ENCODE measurements around the gene GCN1.

GCN1 gene

DNA sequence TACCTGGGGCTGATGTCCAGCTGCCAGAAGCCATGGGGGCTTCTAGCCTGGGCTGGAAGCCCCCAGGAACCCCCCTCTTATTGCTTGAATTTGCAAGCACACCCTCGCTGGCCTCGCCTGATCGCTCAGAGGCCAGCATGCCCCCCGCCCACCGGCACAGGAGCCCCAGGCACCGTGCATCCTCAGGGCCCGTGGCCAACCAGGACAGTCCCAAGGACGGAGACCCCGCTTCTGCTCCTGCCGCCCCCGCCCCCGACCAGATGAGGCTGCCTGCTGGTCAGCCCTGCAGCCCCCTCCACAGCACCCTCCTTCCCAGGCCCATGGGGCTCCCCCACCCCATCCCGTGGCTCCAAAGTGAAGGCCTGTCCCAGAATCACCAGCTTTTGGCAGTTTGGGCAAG, 99.2 kb downstream of the GCN1 start:
- TF ChIP-seq CTCF (IDR thresholded peaks at IDR 0.05), result no peak
- no peaks in the 10 kb centered on the region for H3K79me2 ChIP-seq
- no peaks in the 10 kb centered on the region for H3K9me3 ChIP-seq (ENCODE audit: control insufficient read depth, low read length)
- H3K4me3 ChIP-seq (ENCODE audit: low read depth, low read length), result no peak overlapping the region
- H2AFZ ChIP-seq, result no peak overlapping the region
- H3K4me2 ChIP-seq (ENCODE audit: low read length), result no peak overlapping the region
- no peak overlapping the region for H3K9ac ChIP-seq
- no peaks in the 10 kb centered on the region for H3K4me1 ChIP-seq
- H3K27me3 ChIP-seq (ENCODE audit: control insufficient read depth, insufficient read depth, low read length), result no peaks in the 10 kb centered on the region
- no peaks in the 10 kb centered on the region for H3K36me3 ChIP-seq (ENCODE audit: control insufficient read depth, insufficient read depth, low read length)
- no peak overlapping the region for H3K27ac ChIP-seq

DNA sequence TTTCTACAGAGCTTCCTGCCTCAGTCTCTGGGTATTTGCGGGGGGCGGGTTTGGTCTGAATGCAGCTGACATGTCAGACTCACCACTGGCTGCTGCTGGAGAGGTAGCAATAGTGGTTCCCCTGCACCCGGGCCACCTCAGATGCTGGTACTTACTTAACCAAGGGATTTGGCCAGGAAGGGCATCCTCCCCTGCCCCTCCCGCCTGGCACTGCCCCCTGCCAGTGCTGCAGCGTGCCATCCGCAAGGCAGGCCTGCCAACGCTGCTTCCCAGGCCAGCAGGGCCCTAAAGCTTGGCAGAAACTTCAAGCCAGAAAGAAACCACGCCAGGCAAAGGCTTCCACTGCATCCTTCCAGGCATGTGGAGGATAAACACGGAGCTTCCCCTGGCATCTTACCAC, 100.0 kb downstream of the GCN1 start:
- Histone ChIP-seq H2AFZ (no peak overlapping the region), H3K4me3 (ENCODE audit: low read depth, low read length) (no peak overlapping the region), H3K4me2 (ENCODE audit: low read length) (no peak overlapping the region), H3K27me3 (ENCODE audit: control insufficient read depth, insufficient read depth, low read length) (no peaks in the 10 kb centered on the region), H3K27ac (no peak overlapping the region), H3K9ac (no peak overlapping the region), H3K4me1 (no peaks in the 10 kb centered on the region), H3K36me3 (ENCODE audit: control insufficient read depth, insufficient read depth, low read length) (no peaks in the 10 kb centered on the region), H3K9me3 (ENCODE audit: control insufficient read depth, low read length) (no peaks in the 10 kb centered on the region), H3K79me2 (no peaks in the 10 kb centered on the region)
- no peak for TF ChIP-seq CTCF (IDR thresholded peaks at IDR 0.05)

- Histone ChIP-seq H3K27me3 (ENCODE audit: control insufficient read depth, insufficient read depth, low read length) (no peaks in the 10 kb centered on the region), H3K36me3 (ENCODE audit: control insufficient read depth, insufficient read depth, low read length) (no peaks in the 10 kb centered on the region), H3K9me3 (ENCODE audit: control insufficient read depth, low read length) (no peaks in the 10 kb centered on the region), H2AFZ (no peak overlapping the region), H3K4me1 (no peaks in the 10 kb centered on the region), H3K27ac (no peak overlapping the region), H3K4me2 (ENCODE audit: low read length) (no peak overlapping the region), H3K4me3 (ENCODE audit: low read depth, low read length) (no peak overlapping the region), H3K9ac (no peak overlapping the region), H3K79me2 (no peaks in the 10 kb centered on the region)
- TF ChIP-seq CTCF (IDR thresholded peaks at IDR 0.05), result no peak
Measured at GRCh38 chr12:120093592-120094355, 100.7 kb downstream of the GCN1 start.

DNA sequence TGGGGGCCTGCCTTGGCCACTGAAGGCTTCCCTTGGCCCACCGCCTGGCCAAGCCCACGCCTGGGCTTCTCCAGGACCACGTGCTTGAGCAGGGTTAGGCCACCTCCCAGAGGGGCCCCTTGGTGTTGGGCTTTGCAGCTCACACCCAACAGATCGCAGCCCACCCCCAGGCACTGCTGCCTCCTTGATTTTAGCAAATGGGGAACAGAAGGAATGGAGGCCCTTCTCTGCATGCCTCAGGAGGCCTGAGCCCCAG, 101.3 kb downstream of the GCN1 start:
- Histone ChIP-seq H3K27ac (no peak overlapping the region), H3K4me3 (ENCODE audit: low read depth, low read length) (no peak overlapping the region), H3K27me3 (ENCODE audit: control insufficient read depth, insufficient read depth, low read length) (no peaks in the 10 kb centered on the region), H3K9me3 (ENCODE audit: control insufficient read depth, low read length) (no peaks in the 10 kb centered on the region), H3K4me1 (no peaks in the 10 kb centered on the region), H3K9ac (no peak overlapping the region), H2AFZ (no peak overlapping the region), H3K4me2 (ENCODE audit: low read length) (no peak overlapping the region), H3K79me2 (no peaks in the 10 kb centered on the region), H3K36me3 (ENCODE audit: control insufficient read depth, insufficient read depth, low read length) (no peaks in the 10 kb centered on the region)
- no peak for TF ChIP-seq CTCF (IDR thresholded peaks at IDR 0.05)

Data from parathyroid adenoma (tissue), 2 donors.